AG09319 (cell line): ENCODE results near the gene RNF141.

Experiments
- DNase-seq: peaks from one replicate; pipeline ENCODE4 v3.0.0-alpha.2; 2010; ENCODE audit warnings: low read depth; ENCODE audit errors: extremely low read depth
- CTCF ChIP-seq: IDR thresholded peaks from 2 replicates; pipeline ENCODE4 v1.5.1; 2011; ENCODE audit warnings: low read depth, mild to moderate bottlenecking, inconsistent platforms, low read length, moderate library complexity

RNF141 gene

GRCh38 chr11:10561043-10561818 is 20.2 kb upstream of the RNF141 start:
- no peak for TF ChIP-seq CTCF
- no peak for DNase-seq

GRCh38 chr11:10558288-10558687 is 17.3 kb upstream of the RNF141 start:
- no peak for TF ChIP-seq CTCF
- no peak for DNase-seq

- no peak for DNase-seq
- no peak for TF ChIP-seq CTCF
Observed at GRCh38 chr11:10556590-10556989, 15.6 kb upstream of the RNF141 start.

- DNase-seq, result no peak
- no peak for TF ChIP-seq CTCF
Observed at GRCh38 chr11:10551845-10552352, 10.9 kb upstream of the RNF141 start.

GRCh38 chr11:10551290-10551592 is 10.3 kb upstream of the RNF141 start:
- DNase-seq, result no peak
- no peak for TF ChIP-seq CTCF

GRCh38 chr11:10550503-10551289 is 9.7 kb upstream of the RNF141 start:
- no peak for DNase-seq
- TF ChIP-seq CTCF, result no peak
